ENCODE data around the gene SLC9A9. TPM values are rescaled to one million over a fixed set of nuclear protein-coding genes. Genes with fewer than 3 reads are reported as not detected.
A peak's percentile ranks its signal among the peaks of the same experiment; 100 is the strongest.

The SLC9A9 gene
- total and polyA plus RNA-seq, 8 donors = 0.28 to 5.9 (median 0.75) TPM

GRCh38 chr3:143613226-143613625 is 235.0 kb downstream of the SLC9A9 start:
- Histone ChIP-seq H3K4me3 (no peak overlapping the region), H3K27ac (no peak overlapping the region), H3K9me3 (no peaks in the 10 kb centered on the region), H3K4me1 (no peaks in the 10 kb centered on the region), H3K27me3 (no peaks in the 10 kb centered on the region), H3K36me3 (no peaks in the 10 kb centered on the region)
- no peak for FAIRE-seq
- TF ChIP-seq CTCF (IDR thresholded peaks at IDR 0.05) = no peak
- intact Hi-C loops (cut with DNase I) = no loop called here
- DNase-seq = no peak
- no peak for ATAC-seq

GRCh38 chr3:143612541-143612940 is 235.7 kb downstream of the SLC9A9 start:
- FAIRE-seq (no peak), ATAC-seq (no peak), DNase-seq (no peak)
- Histone ChIP-seq H3K9me3 (no peaks in the 10 kb centered on the region), H3K27ac (no peak overlapping the region), H3K4me1 (no peaks in the 10 kb centered on the region), H3K4me3 (no peak overlapping the region), H3K36me3 (no peaks in the 10 kb centered on the region), H3K27me3 (no peaks in the 10 kb centered on the region)
- intact Hi-C loops (cut with DNase I) = no loop called here
- TF ChIP-seq CTCF (IDR thresholded peaks at IDR 0.05) = no peak
- WGBS, 2 donors = 51 to 54% methylated on average over 2 of the region's 2 CpGs

- Histone ChIP-seq H3K9me3 (no peaks in the 10 kb centered on the region), H3K4me1 (no peaks in the 10 kb centered on the region), H3K27ac (no peak overlapping the region), H3K4me3 (no peak overlapping the region), H3K27me3 (no peaks in the 10 kb centered on the region), H3K36me3 (no peaks in the 10 kb centered on the region)
- WGBS, 2 donors = 77% methylated on average over 5 of the region's 5 CpGs
- no peak for FAIRE-seq
- DNase-seq = no peak
- ATAC-seq = peak in 1 of 4 donors; percentile 26
- no peak for TF ChIP-seq CTCF (IDR thresholded peaks at IDR 0.05)
- intact Hi-C loops (cut with DNase I) = no loop called here
These were observed 239.3 kb downstream of the SLC9A9 start for GRCh38 chr3:143608966-143609365.

- Histone ChIP-seq H3K36me3 (no peaks in the 10 kb centered on the region), H3K27me3 (no peaks in the 10 kb centered on the region), H3K9me3 (no peaks in the 10 kb centered on the region), H3K4me3 (no peak overlapping the region), H3K27ac (no peak overlapping the region), H3K4me1 (no peaks in the 10 kb centered on the region)
- intact Hi-C loops (cut with DNase I) = no loop called here
- no peak for TF ChIP-seq CTCF (IDR thresholded peaks at IDR 0.05)
- FAIRE-seq (no peak), ATAC-seq (no peak), DNase-seq (no peak)
- WGBS, 2 donors = 77 to 78% methylated on average over 3 of the region's 3 CpGs
These were observed 242.9 kb downstream of the SLC9A9 start for GRCh38 chr3:143605233-143605950.

- no peak for FAIRE-seq
- no peaks in the 10 kb centered on the region for H3K4me1 ChIP-seq
- intact Hi-C loops (cut with DNase I) = no loop called here
- ATAC-seq = peak in 1 of 4 donors; percentile 35
- no peaks in the 10 kb centered on the region for H3K36me3 ChIP-seq
- DNase-seq = no peak
- no peak overlapping the region for H3K27ac ChIP-seq
- no peak for TF ChIP-seq CTCF (IDR thresholded peaks at IDR 0.05)
- WGBS, 2 donors = 89% methylated on average over 5 of the region's 5 CpGs
- no peaks in the 10 kb centered on the region for H3K9me3 ChIP-seq
- no peaks in the 10 kb centered on the region for H3K27me3 ChIP-seq
- no peak overlapping the region for H3K4me3 ChIP-seq
These were observed 243.7 kb downstream of the SLC9A9 start for GRCh38 chr3:143604402-143605185.
